ENCODE results near the gene DGKQ. TPM values are rescaled to one million over a fixed set of nuclear protein-coding genes. Genes with fewer than 3 reads are reported as not detected.

Gene DGKQ
- polyA plus RNA-seq, 1 of the 3 experiments (the other 2 are of a cell fraction) = 10.9 TPM

DNA sequence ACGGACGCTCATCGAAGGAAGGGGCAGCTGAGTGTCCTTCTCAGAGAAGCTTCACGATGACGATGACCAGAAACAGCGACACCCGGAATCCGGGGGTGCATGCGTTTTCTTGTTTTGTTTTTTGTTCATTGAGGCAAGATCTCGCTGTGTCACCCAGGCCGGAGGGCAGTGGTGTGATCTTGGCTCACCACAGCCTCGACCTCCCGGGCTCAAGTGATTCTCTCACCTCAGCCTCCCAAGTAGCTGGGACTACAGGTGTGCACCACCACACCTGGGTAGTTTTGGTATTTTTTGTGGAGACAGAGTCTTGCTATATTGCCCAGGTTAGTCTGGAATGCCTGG, 19.8 kb downstream of the DGKQ start:
- Histone ChIP-seq H3K27ac (ENCODE audit: low read depth in 2 of 2, low read length in 1 of 2) (no peak overlapping the region), H3K4me3 (ENCODE audit: low read depth in 2 of 2, low read length in 1 of 2) (no peak overlapping the region), H3K4me1 (ENCODE audit: control insufficient read depth in 1 of 2, insufficient read depth in 2 of 2, low read depth in 1 of 2, low read length in 1 of 2) (no peaks in the 10 kb centered on the region), H3K9me3 (no peaks in the 10 kb centered on the region), H3K79me2 (ENCODE audit: insufficient read depth) (no peaks in the 10 kb centered on the region), H3K36me3 (replicated peaks in 1 of 2; ENCODE audit: control insufficient read depth in 1 of 2, insufficient read depth in 2 of 2, low read length in 1 of 2) (peaks cover 0 to 6% of the 10 kb centered on the region in 2 experiments), H3K4me2 (no peak overlapping the region), H3K9ac (no peak overlapping the region), H3F3A (replicated peaks; ENCODE audit: insufficient read depth) (no peaks in the 10 kb centered on the region), H2AFZ (ENCODE audit: low read depth) (no peak overlapping the region), H3K27me3 (ENCODE audit: insufficient read depth) (no peaks in the 10 kb centered on the region), H4K20me1 (ENCODE audit: insufficient read depth) (no peaks in the 10 kb centered on the region), H3K9me2 (no peaks in the 10 kb centered on the region)
- WGBS (ENCODE audit: low lambda C conversion rate) = 96% methylated on average over 13 of the region's 13 CpGs
- no peak for DNase-seq
- ChIA-PET POLR2A (no interaction called here), CTCF (no interaction called here)
- TF ChIP-seq RAD21 (IDR thresholded peaks at IDR 0.05; ENCODE audit: low read length) (no peak), NRF1 (IDR thresholded peaks at IDR 0.05; ENCODE audit: low read depth, low read length) (no peak), GABPA (IDR thresholded peaks at IDR 0.05; ENCODE audit: low read depth) (no peak), TEAD4 (IDR thresholded peaks at IDR 0.05; ENCODE audit: borderline replicate concordance, insufficient read depth) (no peak), ELF1 (IDR thresholded peaks at IDR 0.05) (no peak), CHD2 (IDR thresholded peaks at IDR 0.05; ENCODE audit: low read length, partially characterized antibody) (no peak), MXI1 (IDR thresholded peaks at IDR 0.05; ENCODE audit: low read depth, low read length) (no peak), POLR2AphosphoS5 (IDR thresholded peaks at IDR 0.05; ENCODE audit: low read depth, low read length) (no peak), FOSL2 (IDR thresholded peaks at IDR 0.05; ENCODE audit: borderline replicate concordance, low read depth) (no peak), SIN3A (IDR thresholded peaks at IDR 0.05; ENCODE audit: borderline replicate concordance, low read depth, low read length) (no peak), TCF12 (IDR thresholded peaks at IDR 0.05) (no peak)
- TF ChIP-seq, protein P1, sequence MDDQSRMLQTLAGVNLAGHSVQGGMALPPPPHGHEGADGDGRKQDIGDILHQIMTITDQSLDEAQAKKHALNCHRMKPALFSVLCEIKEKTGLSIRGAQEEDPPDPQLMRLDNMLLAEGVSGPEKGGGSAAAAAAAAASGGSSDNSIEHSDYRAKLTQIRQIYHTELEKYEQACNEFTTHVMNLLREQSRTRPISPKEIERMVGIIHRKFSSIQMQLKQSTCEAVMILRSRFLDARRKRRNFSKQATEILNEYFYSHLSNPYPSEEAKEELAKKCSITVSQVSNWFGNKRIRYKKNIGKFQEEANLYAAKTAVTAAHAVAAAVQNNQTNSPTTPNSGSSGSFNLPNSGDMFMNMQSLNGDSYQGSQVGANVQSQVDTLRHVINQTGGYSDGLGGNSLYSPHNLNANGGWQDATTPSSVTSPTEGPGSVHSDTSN (IDR thresholded peaks at IDR 0.05) = no peak

DNA sequence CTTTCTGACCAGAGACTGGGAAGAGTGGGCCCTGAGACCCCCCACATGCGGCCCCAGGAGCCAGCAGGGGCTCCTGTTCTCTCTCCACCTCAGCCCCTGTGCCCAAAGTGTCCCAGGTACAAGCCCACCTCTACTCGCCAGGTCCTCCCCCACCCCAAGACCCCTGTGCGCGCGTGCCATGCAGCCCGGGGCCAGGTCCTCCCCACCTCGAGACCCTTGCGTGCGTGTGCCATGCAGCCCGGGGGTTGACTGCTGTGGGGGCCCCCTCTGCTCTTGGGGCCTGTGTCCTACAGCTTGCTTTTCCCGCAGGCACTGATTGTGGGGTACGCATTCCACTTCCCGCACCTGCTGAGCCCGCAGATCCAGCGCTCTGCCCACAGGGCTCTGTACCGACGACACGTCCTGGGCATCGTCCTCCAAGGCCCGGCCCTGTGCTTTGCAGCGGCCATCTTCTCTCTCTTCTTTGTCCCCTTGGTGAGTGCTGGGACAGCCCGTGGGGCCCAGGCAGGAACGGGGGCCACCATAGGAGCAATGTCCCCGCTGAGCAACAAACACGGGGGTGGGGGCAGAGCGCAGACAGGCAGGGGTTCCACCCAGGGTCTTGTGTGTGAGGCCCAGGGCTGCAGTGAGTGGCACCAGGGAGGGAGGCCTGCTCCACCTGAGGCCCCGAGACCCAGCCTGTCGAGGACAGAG, 20.3 kb downstream of the DGKQ start:
- Histone ChIP-seq H3F3A (replicated peaks; ENCODE audit: insufficient read depth) (no peaks in the 10 kb centered on the region), H3K9me2 (no peaks in the 10 kb centered on the region), H4K20me1 (ENCODE audit: insufficient read depth) (no peaks in the 10 kb centered on the region), H3K79me2 (ENCODE audit: insufficient read depth) (no peaks in the 10 kb centered on the region), H3K36me3 (replicated peaks in 1 of 2; ENCODE audit: control insufficient read depth in 1 of 2, insufficient read depth in 2 of 2, low read length in 1 of 2) (peaks cover 0 to 5% of the 10 kb centered on the region in 2 experiments), H3K27ac (ENCODE audit: low read depth in 2 of 2, low read length in 1 of 2) (no peak overlapping the region), H3K4me3 (ENCODE audit: low read depth in 2 of 2, low read length in 1 of 2) (no peak overlapping the region), H3K4me2 (no peak overlapping the region), H3K27me3 (ENCODE audit: insufficient read depth) (no peaks in the 10 kb centered on the region), H3K9ac (no peak overlapping the region), H3K4me1 (ENCODE audit: control insufficient read depth in 1 of 2, insufficient read depth in 2 of 2, low read depth in 1 of 2, low read length in 1 of 2) (no peaks in the 10 kb centered on the region), H2AFZ (ENCODE audit: low read depth) (no peak overlapping the region), H3K9me3 (no peaks in the 10 kb centered on the region)
- POLR2A ChIA-PET = no interaction called here
- TF ChIP-seq SIN3A (IDR thresholded peaks at IDR 0.05; ENCODE audit: borderline replicate concordance, low read depth, low read length) (no peak), TAF1 (IDR thresholded peaks at IDR 0.05; ENCODE audit: borderline replicate concordance, low read depth, low read length) (no peak), NFIC (IDR thresholded peaks at IDR 0.05; ENCODE audit: borderline replicate concordance) (no peak)
- TF ChIP-seq, protein P2, sequence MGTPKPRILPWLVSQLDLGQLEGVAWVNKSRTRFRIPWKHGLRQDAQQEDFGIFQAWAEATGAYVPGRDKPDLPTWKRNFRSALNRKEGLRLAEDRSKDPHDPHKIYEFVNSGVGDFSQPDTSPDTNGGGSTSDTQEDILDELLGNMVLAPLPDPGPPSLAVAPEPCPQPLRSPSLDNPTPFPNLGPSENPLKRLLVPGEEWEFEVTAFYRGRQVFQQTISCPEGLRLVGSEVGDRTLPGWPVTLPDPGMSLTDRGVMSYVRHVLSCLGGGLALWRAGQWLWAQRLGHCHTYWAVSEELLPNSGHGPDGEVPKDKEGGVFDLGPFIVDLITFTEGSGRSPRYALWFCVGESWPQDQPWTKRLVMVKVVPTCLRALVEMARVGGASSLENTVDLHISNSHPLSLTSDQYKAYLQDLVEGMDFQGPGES (IDR thresholded peaks at IDR 0.05; ENCODE audit: low read depth, low read length) = no peak
- 92% methylated on average over 15 of the region's 28 CpGs for WGBS (ENCODE audit: low lambda C conversion rate)
- DNase-seq = peak; percentile 17
- CTCF ChIA-PET = no interaction called here
